H1 (cell line): ENCODE measurements around the gene DOCK10. TPM values are rescaled to one million over a fixed set of nuclear protein-coding genes. Genes with fewer than 3 reads are reported as not detected.

Experiments used
- CHD1 ChIP-seq: IDR thresholded peaks from 2 replicates; pipeline ENCODE4 v1.6.1; 2012; ENCODE audit warnings: low read depth, low read length, improper control_type of control experiment
- CHD7 ChIP-seq: fragments of 300-600 bp; sonication (generic); IDR thresholded peaks from 2 replicates; pipeline ENCODE4 v1.7.1; 2012; ENCODE audit warnings: low read length, moderate library complexity, mild to moderate bottlenecking, inconsistent platforms; ENCODE audit not compliant: insufficient replicate concordance
- CTBP2 ChIP-seq: IDR thresholded peaks from 2 replicates; pipeline ENCODE4 v1.7.0; 2011; ENCODE audit warnings: borderline replicate concordance, mild to moderate bottlenecking, moderate library complexity, mixed read lengths, low read length; ENCODE audit not compliant: insufficient read depth, insufficient read length
- FOSL1 ChIP-seq: IDR thresholded peaks from 2 replicates; pipeline ENCODE4 v1.6.1; 2011; ENCODE audit warnings: mild to moderate bottlenecking, low read depth, low read length, moderate library complexity; ENCODE audit not compliant: insufficient read depth
- HDAC2 ChIP-seq, 2 experiments: fragments of 300-600 bp in 1 of 2; sonication (generic) in 1 of 2; IDR thresholded peaks; 2 replicates each; pipeline ENCODE4 v1.6.1; 2011 to 2012; ENCODE audit warnings: low read depth in 2 of 2, low read length in 2 of 2, mild to moderate bottlenecking in 2 of 2, moderate library complexity in 2 of 2, borderline replicate concordance in 1 of 2, inconsistent platforms in 1 of 2
- MAFK ChIP-seq: IDR thresholded peaks from 2 replicates; pipeline ENCODE4 v1.6.1; 2012; ENCODE audit warnings: low read depth, mild to moderate bottlenecking, improper control_type of control experiment, low read length
- TAF1 ChIP-seq: IDR thresholded peaks from 2 replicates; pipeline ENCODE4 v1.6.1; 2011; ENCODE audit warnings: mild to moderate bottlenecking, low read depth, low read length
- polyA plus RNA-seq, 7 experiments: library from polyadenylated mRNA; depleted of rRNA in 3 of 7; stranded (reverse) in 5 of 7; unstranded in 2 of 7; fragments of >200 nt in 5 of 7; fragments of 200-250 nt in 2 of 7; gene quantifications; 1 replicate in 5 of 7; 2 replicates in 1 of 7; 4 replicates in 1 of 7; pipeline versions ENCODE4 v1.2.1 to v1.2.3, GENCODE V29; 2011 to 2013; ENCODE audit warnings: missing spikeins in 2 of 7, mixed read lengths in 2 of 7
- total RNA-seq: library from RNA; stranded (reverse); fragmentation: NEBNext Ultra II Directional; extraction: Animal tissue kit (Norgen Biotek cat#: 25700); gene quantifications from 2 replicates; pipeline ENCODE4 v1.2.1, GENCODE V29; 2021
- TF ChIP-seq, protein P1 (sequence below): IDR thresholded peaks from 2 replicates; pipeline ENCODE4 v1.6.1; 2011; ENCODE audit warnings: low read length, improper control_type of control experiment

DOCK10 gene
- total and polyA plus RNA-seq, 2 of the 8 experiments (the other 6 are each of a cell fraction or from before 2014, with no cell fraction given) = 0.33 to 1.6 TPM

DNA sequence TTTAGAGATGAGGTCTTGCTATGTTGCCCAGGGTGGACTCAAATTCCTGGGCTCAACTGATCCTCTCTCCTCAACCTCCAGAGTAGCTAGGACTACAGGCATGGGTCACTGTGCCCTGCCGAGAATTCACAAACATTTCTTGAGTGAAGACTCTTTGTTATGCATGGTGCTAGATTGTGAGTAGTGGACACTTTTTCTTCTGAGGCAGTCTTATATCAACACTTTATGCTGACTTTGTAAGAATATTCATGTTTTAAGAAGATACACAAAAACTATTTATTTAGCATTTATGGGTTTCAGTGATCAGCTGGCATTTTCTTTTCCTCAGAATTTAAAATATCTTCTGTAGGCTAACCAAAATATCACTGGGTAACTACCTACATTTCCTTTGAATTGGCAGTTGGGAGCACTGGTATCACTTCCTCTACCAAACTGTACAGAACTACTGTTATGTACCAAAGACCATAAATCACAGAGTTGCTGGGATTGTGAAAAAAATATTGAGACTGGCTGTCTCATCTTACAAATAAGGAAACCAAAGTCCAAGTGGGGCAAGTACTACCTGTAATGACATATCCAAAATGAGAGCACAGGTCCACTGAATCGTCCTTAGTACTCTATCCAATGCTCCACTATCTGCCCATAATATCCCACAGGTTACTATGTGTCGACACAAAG, 34.0 kb downstream of the DOCK10 start (continued):
- TF ChIP-seq CHD7 (no peak), CHD1 (no peak), TAF1 (no peak), FOSL1 (no peak), MAFK (no peak), HDAC2 (IDR thresholded peaks at IDR 0.05; ENCODE audit: borderline replicate concordance in 1 of 2, low read depth in 2 of 2, low read length in 2 of 2) (no peak), CTBP2 (no peak)
- TF ChIP-seq, protein P1, sequence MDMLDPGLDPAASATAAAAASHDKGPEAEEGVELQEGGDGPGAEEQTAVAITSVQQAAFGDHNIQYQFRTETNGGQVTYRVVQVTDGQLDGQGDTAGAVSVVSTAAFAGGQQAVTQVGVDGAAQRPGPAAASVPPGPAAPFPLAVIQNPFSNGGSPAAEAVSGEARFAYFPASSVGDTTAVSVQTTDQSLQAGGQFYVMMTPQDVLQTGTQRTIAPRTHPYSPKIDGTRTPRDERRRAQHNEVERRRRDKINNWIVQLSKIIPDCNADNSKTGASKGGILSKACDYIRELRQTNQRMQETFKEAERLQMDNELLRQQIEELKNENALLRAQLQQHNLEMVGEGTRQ = no peak
